ENCODE measurements around the gene C1QTNF1. TPM values are rescaled to one million over a fixed set of nuclear protein-coding genes. Genes with fewer than 3 reads are reported as not detected.

The C1QTNF1 gene
- polyA plus RNA-seq (2014; cell fraction: cytosol; rRNA removed) = 0.12 TPM in 1 of 2 replicates, not detected in the other
- not detected in 2 replicates for polyA plus RNA-seq (2014; cell fraction: nucleus; rRNA removed)

GRCh38 chr17:79023886-79024771 is at the start of gene C1QTNF1:
Gene C1QTNF1, plus strand, starts transcription at chr17:79024169. Its CDS starts 19,800 bp downstream, at chr17:79043969.
- no peak for DNase-seq (ENCODE audit: low spot score)

GRCh38 chr17:78974635-78975591 is 49.1 kb upstream of the C1QTNF1 start:
- no peak for DNase-seq (ENCODE audit: low spot score)

- DNase-seq (ENCODE audit: low spot score) = no peak
Observed at GRCh38 chr17:78976907-78977680, 46.9 kb upstream of the C1QTNF1 start.

- DNase-seq (ENCODE audit: low spot score) = no peak
Observed at GRCh38 chr17:78977681-78977943, 46.4 kb upstream of the C1QTNF1 start.

- no peak for DNase-seq (ENCODE audit: low spot score)
Observed at GRCh38 chr17:78977997-78978973, 45.7 kb upstream of the C1QTNF1 start.

- DNase-seq (ENCODE audit: low spot score) = peak; percentile 81
Observed at GRCh38 chr17:78979780-78980623, 44.0 kb upstream of the C1QTNF1 start, which contains the start of gene LGALS3BP. Gene LGALS3BP, minus strand, starts transcription at chr17:78979923. Its CDS starts 2,732 bp downstream, at chr17:78977191.

- no peak for DNase-seq (ENCODE audit: low spot score)
Observed at GRCh38 chr17:78980624-78980972, 43.4 kb upstream of the C1QTNF1 start.

- no peak for DNase-seq (ENCODE audit: low spot score)
Observed at GRCh38 chr17:78981010-78981888, 42.7 kb upstream of the C1QTNF1 start.

GRCh38 chr17:78985395-78985794 is 38.6 kb upstream of the C1QTNF1 start:
- no peak for DNase-seq (ENCODE audit: low spot score)

GRCh38 chr17:78986048-78986648 is 37.8 kb upstream of the C1QTNF1 start:
- DNase-seq (ENCODE audit: low spot score) = no peak

GRCh38 chr17:78986649-78987328 is 37.2 kb upstream of the C1QTNF1 start:
- no peak for DNase-seq (ENCODE audit: low spot score)

- no peak for DNase-seq (ENCODE audit: low spot score)
Observed at GRCh38 chr17:78988152-78988551, 35.8 kb upstream of the C1QTNF1 start.

GRCh38 chr17:78990349-78991016 is 33.5 kb upstream of the C1QTNF1 start:
- no peak for DNase-seq (ENCODE audit: low spot score)

GRCh38 chr17:78991017-78991738 is 32.8 kb upstream of the C1QTNF1 start:
- no peak for DNase-seq (ENCODE audit: low spot score)

GRCh38 chr17:78991906-78992532 is 31.9 kb upstream of the C1QTNF1 start:
- no peak for DNase-seq (ENCODE audit: low spot score)

Data from SK-N-DZ (cell line).